Astrocyte (in vitro differentiated cells and primary cell): Measurements from ENCODE around the gene RGS19. TPM values are rescaled to one million over a fixed set of nuclear protein-coding genes. Genes with fewer than 3 reads are reported as not detected.
A peak's percentile ranks its signal among the peaks of the same experiment; 100 is the strongest.

Experiments used
- DNase-seq: peaks from one replicate; pipeline ENCODE4 v3.0.0-alpha.2; 2010; ENCODE audit warnings: low read depth
- FAIRE-seq: peaks from 2 replicates; lab custom pipeline; 2011; peaks lifted over from hg19 to GRCh38; lab: Jason Lieb, UNC
- H2AFZ ChIP-seq: 2 replicates; pipeline ENCODE4 v1.6.0; 2012; ENCODE audit warnings: low read depth, low read length, inconsistent platforms
- H3K27ac ChIP-seq: 2 replicates; pipeline ENCODE4 v1.5.1; 2011; ENCODE audit warnings: low read depth, low read length, inconsistent platforms
- H3K27me3 ChIP-seq: 2 replicates; pipeline ENCODE4 v1.6.0; 2011; ENCODE audit warnings: low read length, inconsistent platforms; ENCODE audit not compliant: insufficient read depth
- H3K36me3 ChIP-seq: 2 replicates; pipeline ENCODE4 v1.5.1; 2011; ENCODE audit warnings: low read length, inconsistent platforms; ENCODE audit not compliant: insufficient read depth
- H3K4me1 ChIP-seq: 2 replicates; pipeline ENCODE4 v1.5.1; 2011; ENCODE audit warnings: low read length, inconsistent platforms; ENCODE audit not compliant: insufficient read depth
- H3K4me2 ChIP-seq: 2 replicates; pipeline ENCODE4 v1.6.0; 2012; ENCODE audit warnings: low read length, inconsistent platforms
- H3K4me3 ChIP-seq: 2 replicates; pipeline ENCODE4 v1.5.1; 2011; ENCODE audit warnings: low read depth, mild to moderate bottlenecking, low read length, inconsistent platforms; ENCODE audit not compliant: insufficient read depth
- H3K79me2 ChIP-seq: 2 replicates; pipeline ENCODE4 v1.6.0; 2012; ENCODE audit warnings: mild to moderate bottlenecking, low read length, inconsistent platforms; ENCODE audit not compliant: insufficient read depth
- H3K9ac ChIP-seq: 2 replicates; pipeline ENCODE4 v1.6.0; 2012; ENCODE audit warnings: mild to moderate bottlenecking, low read length, inconsistent platforms
- H3K9me3 ChIP-seq: 2 replicates; pipeline ENCODE4 v1.5.1; 2012; ENCODE audit warnings: low read depth, mild to moderate bottlenecking, low read length, inconsistent platforms; ENCODE audit not compliant: insufficient read depth
- H4K20me1 ChIP-seq: 2 replicates; pipeline ENCODE4 v1.6.0; 2012; ENCODE audit warnings: low read length, inconsistent platforms; ENCODE audit not compliant: insufficient read depth
- H3K27ac Mint-ChIP-seq: one replicate; pipeline ENCODE4 v1.8.0; 2021; ENCODE audit warnings: mild to moderate bottlenecking, mixed read lengths; ENCODE audit not compliant: unreplicated experiment
- H3K27me3 Mint-ChIP-seq: one replicate; pipeline ENCODE4 v1.8.0; 2021; ENCODE audit warnings: low read depth, mixed read lengths; ENCODE audit not compliant: unreplicated experiment
- H3K36me3 Mint-ChIP-seq: one replicate; pipeline ENCODE4 v1.8.0; 2021; ENCODE audit warnings: low read depth, mixed read lengths; ENCODE audit not compliant: unreplicated experiment
- H3K4me1 Mint-ChIP-seq: one replicate; pipeline ENCODE4 v1.8.0; 2021; ENCODE audit warnings: low read depth, mixed read lengths; ENCODE audit not compliant: unreplicated experiment
- H3K4me3 Mint-ChIP-seq: one replicate; pipeline ENCODE4 v1.8.0; 2021; ENCODE audit warnings: mild to moderate bottlenecking, moderate library complexity, mixed read lengths; ENCODE audit not compliant: unreplicated experiment
- H3K9me3 Mint-ChIP-seq: one replicate; pipeline ENCODE4 v1.8.0; 2021; ENCODE audit warnings: mild to moderate bottlenecking, mixed read lengths; ENCODE audit not compliant: unreplicated experiment
- EZH2 ChIP-seq: IDR thresholded peaks from 2 replicates; pipeline ENCODE4 v1.6.1; 2012; ENCODE audit warnings: mild to moderate bottlenecking, low read length, inconsistent platforms; ENCODE audit not compliant: insufficient read depth
- total RNA-seq: library from RNA; stranded (reverse); gene quantifications from 2 replicates; pipeline ENCODE4 v1.2.1, GENCODE V29; 2021
- TF ChIP-seq, protein P1 (sequence below): IDR thresholded peaks from 2 replicates; pipeline ENCODE4 v1.5.1; 2011; ENCODE audit warnings: low read depth, mild to moderate bottlenecking, inconsistent platforms, low read length, moderate library complexity; ENCODE audit not compliant: insufficient read depth

Gene RGS19
- total RNA-seq, 1 donor from 2014 or later, result 18.3 TPM

DNA sequence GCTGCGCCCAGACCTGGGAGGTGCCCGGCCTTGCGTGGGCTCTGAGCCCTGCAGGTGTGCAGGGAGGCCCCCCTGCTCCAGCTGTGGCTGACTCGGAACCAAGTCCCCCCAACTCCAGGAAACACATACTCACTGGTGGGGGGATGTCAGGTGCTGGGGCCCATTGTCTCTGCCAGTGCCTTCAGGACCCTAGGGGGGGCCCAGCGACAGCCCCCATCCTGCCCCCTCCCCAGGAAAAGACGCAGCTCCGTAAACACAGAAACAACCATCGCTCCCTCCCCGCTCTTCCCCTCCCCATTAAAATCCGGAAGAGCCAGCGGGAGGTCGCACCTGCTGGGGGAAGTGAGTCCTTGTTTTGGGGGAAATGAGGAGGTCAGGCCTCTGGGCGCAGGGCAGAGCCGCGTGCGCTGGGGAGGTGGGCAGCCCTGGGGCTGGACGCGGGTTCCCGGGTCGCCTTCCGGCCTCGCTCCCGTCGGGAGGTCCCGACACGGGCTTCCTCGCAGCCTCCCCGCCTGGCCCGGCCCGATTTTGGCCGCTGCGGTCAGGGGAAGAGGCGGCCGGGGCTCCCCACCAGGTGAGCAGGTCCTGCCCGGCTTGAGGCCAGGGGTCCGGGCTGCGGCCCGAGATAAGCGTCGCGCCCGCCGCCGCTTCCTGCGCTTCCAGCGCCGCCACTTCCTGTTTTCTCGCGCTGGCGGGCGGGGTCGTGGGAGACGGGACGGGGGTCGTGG lies 37.1 kb downstream of the RGS19 start:
- TF ChIP-seq, protein P1, sequence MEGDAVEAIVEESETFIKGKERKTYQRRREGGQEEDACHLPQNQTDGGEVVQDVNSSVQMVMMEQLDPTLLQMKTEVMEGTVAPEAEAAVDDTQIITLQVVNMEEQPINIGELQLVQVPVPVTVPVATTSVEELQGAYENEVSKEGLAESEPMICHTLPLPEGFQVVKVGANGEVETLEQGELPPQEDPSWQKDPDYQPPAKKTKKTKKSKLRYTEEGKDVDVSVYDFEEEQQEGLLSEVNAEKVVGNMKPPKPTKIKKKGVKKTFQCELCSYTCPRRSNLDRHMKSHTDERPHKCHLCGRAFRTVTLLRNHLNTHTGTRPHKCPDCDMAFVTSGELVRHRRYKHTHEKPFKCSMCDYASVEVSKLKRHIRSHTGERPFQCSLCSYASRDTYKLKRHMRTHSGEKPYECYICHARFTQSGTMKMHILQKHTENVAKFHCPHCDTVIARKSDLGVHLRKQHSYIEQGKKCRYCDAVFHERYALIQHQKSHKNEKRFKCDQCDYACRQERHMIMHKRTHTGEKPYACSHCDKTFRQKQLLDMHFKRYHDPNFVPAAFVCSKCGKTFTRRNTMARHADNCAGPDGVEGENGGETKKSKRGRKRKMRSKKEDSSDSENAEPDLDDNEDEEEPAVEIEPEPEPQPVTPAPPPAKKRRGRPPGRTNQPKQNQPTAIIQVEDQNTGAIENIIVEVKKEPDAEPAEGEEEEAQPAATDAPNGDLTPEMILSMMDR, result no peak
- peak; percentile 99 for TF ChIP-seq EZH2

DNA sequence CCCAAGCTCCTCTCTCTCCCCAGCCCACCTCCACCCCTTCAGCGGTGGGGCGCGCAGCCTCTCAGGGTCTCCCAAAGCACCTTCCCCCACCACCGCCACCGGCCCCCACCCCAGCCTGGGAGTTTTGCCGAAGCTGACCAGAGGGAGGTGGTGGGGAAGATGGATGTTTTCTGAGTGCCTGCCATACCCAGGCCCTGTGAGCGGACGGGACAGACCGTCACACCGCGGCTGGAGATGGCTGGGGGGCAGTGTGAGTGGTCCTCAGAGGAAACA lies 37.6 kb downstream of the RGS19 start:
- no peak overlapping the region for H3K9ac ChIP-seq
- TF ChIP-seq, protein P1, result no peak
- TF ChIP-seq EZH2, result no peak
- H3K4me2 ChIP-seq, result no peak overlapping the region
- H3K4me3 ChIP-seq, result no peak overlapping the region
- Mint-ChIP-seq H3K4me1 (peaks cover 9% of the 10 kb centered on the region), H3K27me3 (peaks cover 39% of the 10 kb centered on the region), H3K27ac (no peak overlapping the region), H3K36me3 (no peaks in the 10 kb centered on the region), H3K4me3 (no peak overlapping the region), H3K9me3 (no peaks in the 10 kb centered on the region)
- H3K9me3 ChIP-seq, result no peaks in the 10 kb centered on the region
- H3K4me1 ChIP-seq, result peaks cover 2% of the 10 kb centered on the region
- DNase-seq (no peak), FAIRE-seq (no peak)
- no peak overlapping the region for H3K27ac ChIP-seq
- no peaks in the 10 kb centered on the region for H3K79me2 ChIP-seq
- H3K27me3 ChIP-seq, result peaks cover 48% of the 10 kb centered on the region
- peaks cover 14% of the 10 kb centered on the region for H4K20me1 ChIP-seq
- H2AFZ ChIP-seq, result no peak overlapping the region
- H3K36me3 ChIP-seq, result no peaks in the 10 kb centered on the region

More for the DNA sequence above, 37.1 kb downstream of the RGS19 start:
- no peak overlapping the region for H3K4me3 Mint-ChIP-seq
- no peaks in the 10 kb centered on the region for H3K79me2 ChIP-seq
- no peak for FAIRE-seq
- no peak for DNase-seq
- H3K27me3 ChIP-seq, result peaks cover 53% of the 10 kb centered on the region
- H3K4me1 ChIP-seq, result peaks cover 2% of the 10 kb centered on the region
- H3K4me1 Mint-ChIP-seq, result peaks cover 9% of the 10 kb centered on the region
- no peak overlapping the region for H2AFZ ChIP-seq
- H3K27ac Mint-ChIP-seq, result no peak overlapping the region
- no peak overlapping the region for H3K4me3 ChIP-seq
- H3K4me2 ChIP-seq, result peak overlapping the region; percentile 73
- no peaks in the 10 kb centered on the region for H3K9me3 ChIP-seq
- peaks cover 12% of the 10 kb centered on the region for H4K20me1 ChIP-seq
- H3K36me3 Mint-ChIP-seq, result no peaks in the 10 kb centered on the region
- no peaks in the 10 kb centered on the region for H3K9me3 Mint-ChIP-seq
- H3K9ac ChIP-seq, result no peak overlapping the region
- no peak overlapping the region for H3K27ac ChIP-seq
- peaks cover 42% of the 10 kb centered on the region for H3K27me3 Mint-ChIP-seq
- no peaks in the 10 kb centered on the region for H3K36me3 ChIP-seq

DNA sequence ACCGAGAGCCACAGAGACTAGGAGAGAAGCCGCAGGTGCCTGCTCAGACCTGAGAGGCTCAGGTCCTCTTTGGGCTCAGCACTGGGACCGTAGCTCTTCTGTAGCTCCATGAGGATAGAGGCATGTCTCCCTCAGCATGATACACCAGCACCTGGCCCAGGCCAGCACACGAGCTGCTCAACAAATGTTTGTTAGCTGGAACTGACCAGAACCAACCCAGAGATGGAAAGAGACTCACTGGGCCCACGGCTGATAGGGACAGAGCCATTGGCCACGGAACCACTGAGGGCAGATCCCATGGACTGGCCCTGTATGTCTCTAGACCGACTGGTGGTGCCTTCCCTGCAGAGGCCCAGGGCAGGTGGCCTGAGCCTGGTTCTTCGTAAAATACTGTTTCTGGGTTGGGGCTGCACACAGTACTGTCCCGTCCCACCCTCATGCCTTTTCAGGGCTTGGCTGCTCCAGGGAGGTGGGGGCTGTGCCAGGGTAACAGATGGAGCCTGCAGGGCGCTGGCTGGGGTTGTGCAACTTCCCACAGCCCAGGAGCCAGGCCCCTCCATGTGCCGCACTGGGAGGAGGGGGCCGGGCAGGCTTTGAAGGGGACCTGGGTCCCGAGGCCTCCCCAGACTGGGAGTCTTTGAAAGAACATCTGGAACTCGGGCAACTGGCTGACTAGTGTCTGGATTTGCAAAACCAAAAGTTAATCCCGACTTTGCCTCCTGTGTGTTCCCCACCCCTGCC lies 38.1 kb downstream of the RGS19 start:
- Histone ChIP-seq H4K20me1 (peaks cover 20% of the 10 kb centered on the region), H2AFZ (no peak overlapping the region), H3K9me3 (no peaks in the 10 kb centered on the region), H3K27ac (no peak overlapping the region), H3K4me1 (peaks cover 5% of the 10 kb centered on the region), H3K9ac (no peak overlapping the region), H3K4me2 (no peak overlapping the region), H3K36me3 (no peaks in the 10 kb centered on the region), H3K79me2 (no peaks in the 10 kb centered on the region), H3K27me3 (peaks cover 47% of the 10 kb centered on the region), H3K4me3 (no peak overlapping the region)
- no peak overlapping the region for H3K4me3 Mint-ChIP-seq
- no peak for DNase-seq
- TF ChIP-seq, protein P1, result no peak
- TF ChIP-seq EZH2, result no peak
- H3K9me3 Mint-ChIP-seq, result no peaks in the 10 kb centered on the region
- no peak overlapping the region for H3K27ac Mint-ChIP-seq
- H3K4me1 Mint-ChIP-seq, result peaks cover 9% of the 10 kb centered on the region
- no peaks in the 10 kb centered on the region for H3K36me3 Mint-ChIP-seq
- no peak for FAIRE-seq
- H3K27me3 Mint-ChIP-seq, result peaks cover 35% of the 10 kb centered on the region
